Glutamatergic neuron (in vitro differentiated cells): ENCODE measurements around the gene ZNF784. TPM values are rescaled to one million over a fixed set of nuclear protein-coding genes. Genes with fewer than 3 reads are reported as not detected.

Experiments
- DNase-seq: peaks from one replicate; pipeline ENCODE4 v3.0.0; 2022
- H3K27ac Mint-ChIP-seq: one replicate; pipeline ENCODE4 v1.8.0; 2020; ENCODE audit warnings: mild to moderate bottlenecking, mixed read lengths, inconsistent platforms; ENCODE audit not compliant: unreplicated experiment
- H3K27me3 Mint-ChIP-seq: one replicate; pipeline ENCODE4 v1.8.0; 2020; ENCODE audit warnings: mild to moderate bottlenecking, moderate library complexity, mixed read lengths, inconsistent platforms; ENCODE audit not compliant: unreplicated experiment
- H3K36me3 Mint-ChIP-seq: one replicate; pipeline ENCODE4 v1.8.0; 2020; ENCODE audit warnings: mild to moderate bottlenecking, mixed read lengths, inconsistent platforms; ENCODE audit not compliant: unreplicated experiment
- H3K4me1 Mint-ChIP-seq: one replicate; pipeline ENCODE4 v1.8.0; 2020; ENCODE audit warnings: mild to moderate bottlenecking, low read depth, mixed read lengths, inconsistent platforms; ENCODE audit not compliant: unreplicated experiment
- H3K4me3 Mint-ChIP-seq: one replicate; pipeline ENCODE4 v1.8.0; 2020; ENCODE audit warnings: mild to moderate bottlenecking, mixed read lengths, inconsistent platforms; ENCODE audit not compliant: unreplicated experiment
- H3K9me3 Mint-ChIP-seq: one replicate; pipeline ENCODE4 v1.8.0; 2020; ENCODE audit warnings: mild to moderate bottlenecking, moderate library complexity, mixed read lengths, inconsistent platforms; ENCODE audit not compliant: unreplicated experiment
- CTCF ChIP-seq: fragments of 200-600 bp; sonication (generic); IDR thresholded peaks from one replicate; pipeline ENCODE4 v1.5.0; 2021; ENCODE audit not compliant: partially characterized antibody, unreplicated experiment
- total RNA-seq: library from RNA; stranded (reverse); fragmentation: NEBNext Ultra II Directional; extraction: Animal tissue kit (Norgen Biotek cat#: 25700); gene quantifications from one replicate; pipeline ENCODE4 v1.2.1, GENCODE V29; 2021; ENCODE audit not compliant: unreplicated experiment

ZNF784 gene
- total RNA-seq, 1 donor from 2014 or later, result 8.4 TPM

GRCh38 chr19:55622242-55622969 is 2.0 kb downstream of the ZNF784 start:
- Mint-ChIP-seq H3K4me1 (no peaks in the 10 kb centered on the region), H3K4me3 (no peak overlapping the region), H3K36me3 (peaks cover 16% of the 10 kb centered on the region), H3K27ac (no peak overlapping the region), H3K27me3 (peaks cover 9% of the 10 kb centered on the region), H3K9me3 (peaks cover 13% of the 10 kb centered on the region)
- no peak for TF ChIP-seq CTCF
- DNase-seq, result no peak

- Mint-ChIP-seq H3K9me3 (peaks cover 17% of the 10 kb centered on the region), H3K36me3 (peaks cover 19% of the 10 kb centered on the region), H3K27me3 (peaks cover 10% of the 10 kb centered on the region), H3K4me3 (no peak overlapping the region), H3K4me1 (no peaks in the 10 kb centered on the region), H3K27ac (no peak overlapping the region)
- no peak for DNase-seq
- no peak for TF ChIP-seq CTCF
These were observed 2.6 kb downstream of the ZNF784 start for GRCh38 chr19:55621673-55622231.

GRCh38 chr19:55621205-55621672 is 3.1 kb downstream of the ZNF784 start:
- H3K36me3 Mint-ChIP-seq, result peaks cover 19% of the 10 kb centered on the region
- H3K27me3 Mint-ChIP-seq, result peaks cover 11% of the 10 kb centered on the region
- peaks cover 17% of the 10 kb centered on the region for H3K9me3 Mint-ChIP-seq
- no peak for TF ChIP-seq CTCF
- H3K4me3 Mint-ChIP-seq, result no peak overlapping the region
- no peak overlapping the region for H3K27ac Mint-ChIP-seq
- DNase-seq, result no peak
- H3K4me1 Mint-ChIP-seq, result no peaks in the 10 kb centered on the region

- no peak overlapping the region for H3K4me3 Mint-ChIP-seq
- H3K27me3 Mint-ChIP-seq, result peaks cover 11% of the 10 kb centered on the region
- H3K36me3 Mint-ChIP-seq, result peaks cover 19% of the 10 kb centered on the region
- DNase-seq, result no peak
- TF ChIP-seq CTCF, result no peak
- peaks cover 17% of the 10 kb centered on the region for H3K9me3 Mint-ChIP-seq
- no peaks in the 10 kb centered on the region for H3K4me1 Mint-ChIP-seq
- H3K27ac Mint-ChIP-seq, result no peak overlapping the region
These were observed 3.8 kb downstream of the ZNF784 start for GRCh38 chr19:55620410-55621204.
